ENCODE measurements around the gene PATZ1.
"Not testable (repeated sequence)": the region's sequence is repeated elsewhere in the genome, so short reads cannot be mapped to it uniquely, and the experiment has no call there.

Gene PATZ1

GRCh38 chr22:31346255-31346732 is at the start of gene PATZ1:
PATZ1 (minus strand) TSS chr22:31346346; CDS start chr22:31345602, 744 bp downstream.
- peak; percentile 84 for DNase-seq (ENCODE audit: low spot score)

GRCh38 chr22:31394326-31394725 is 48.2 kb upstream of the PATZ1 start:
- no peak for DNase-seq (ENCODE audit: low spot score)

GRCh38 chr22:31393893-31394292 is 47.7 kb upstream of the PATZ1 start:
- DNase-seq (ENCODE audit: low spot score): no peak

GRCh38 chr22:31378651-31379050 is 32.5 kb upstream of the PATZ1 start:
- DNase-seq (ENCODE audit: low spot score): not testable (repeated sequence)

GRCh38 chr22:31378123-31378522 is 32.0 kb upstream of the PATZ1 start:
- no peak for DNase-seq (ENCODE audit: low spot score)

GRCh38 chr22:31377612-31378011 is 31.5 kb upstream of the PATZ1 start:
- DNase-seq (ENCODE audit: low spot score): no peak

- DNase-seq (ENCODE audit: low spot score): peak; percentile 11
These were observed 21.3 kb upstream of the PATZ1 start for GRCh38 chr22:31367426-31367825.

GRCh38 chr22:31363885-31364465 is 17.8 kb upstream of the PATZ1 start:
- DNase-seq (ENCODE audit: low spot score): no peak

GRCh38 chr22:31361743-31362142 is 15.6 kb upstream of the PATZ1 start:
- DNase-seq (ENCODE audit: low spot score): no peak

GRCh38 chr22:31360029-31360428 is 13.9 kb upstream of the PATZ1 start:
- no peak for DNase-seq (ENCODE audit: low spot score)

- no peak for DNase-seq (ENCODE audit: low spot score)
These were observed 8.4 kb upstream of the PATZ1 start for GRCh38 chr22:31354515-31354914.

- DNase-seq (ENCODE audit: low spot score): no peak
These were observed 4.3 kb upstream of the PATZ1 start for GRCh38 chr22:31350410-31350863.

GRCh38 chr22:31349960-31350359 is 3.8 kb upstream of the PATZ1 start:
- DNase-seq (ENCODE audit: low spot score): no peak

GRCh38 chr22:31348766-31349165 is 2.6 kb upstream of the PATZ1 start:
- DNase-seq (ENCODE audit: low spot score): no peak

GRCh38 chr22:31348009-31348337 is 1.8 kb upstream of the PATZ1 start:
- not testable (repeated sequence) for DNase-seq (ENCODE audit: low spot score)

GRCh38 chr22:31347251-31348008 is 1.3 kb upstream of the PATZ1 start:
- DNase-seq (ENCODE audit: low spot score): peak; percentile 67

GRCh38 chr22:31346733-31347250 is 646 bp upstream of the PATZ1 start:
- peak; percentile 71 for DNase-seq (ENCODE audit: low spot score)

GRCh38 chr22:31345331-31346254 is 553 bp downstream of the PATZ1 start:
- peak; percentile 82 for DNase-seq (ENCODE audit: low spot score)

- DNase-seq (ENCODE audit: low spot score): no peak
These were observed 1.4 kb downstream of the PATZ1 start for GRCh38 chr22:31344578-31345330.

- DNase-seq (ENCODE audit: low spot score): no peak
These were observed 1.9 kb downstream of the PATZ1 start for GRCh38 chr22:31344256-31344577.
